ENCODE data around the gene XG.

The XG gene

GRCh38 chrX:2823795-2824386, 72.1 kb downstream of the XG start:
- no peak for DNase-seq

DNA sequence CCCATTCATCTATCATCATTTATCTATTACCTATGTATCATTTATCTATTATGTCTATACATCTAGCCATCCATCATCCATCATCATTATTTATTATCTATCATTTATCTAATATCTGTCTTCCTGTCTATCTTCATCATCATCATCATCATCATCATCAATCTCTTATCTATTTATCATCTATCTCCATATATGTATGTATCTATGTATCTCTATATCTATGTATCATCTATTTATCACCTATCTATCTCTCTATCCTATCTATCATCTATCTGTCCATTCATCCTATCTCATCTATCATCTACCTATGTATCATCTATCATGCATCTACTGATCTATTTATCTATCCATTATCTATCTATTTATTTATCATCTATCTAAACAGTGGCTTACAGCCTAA, 73.0 kb downstream of the XG start:
- no peak for DNase-seq

DNA sequence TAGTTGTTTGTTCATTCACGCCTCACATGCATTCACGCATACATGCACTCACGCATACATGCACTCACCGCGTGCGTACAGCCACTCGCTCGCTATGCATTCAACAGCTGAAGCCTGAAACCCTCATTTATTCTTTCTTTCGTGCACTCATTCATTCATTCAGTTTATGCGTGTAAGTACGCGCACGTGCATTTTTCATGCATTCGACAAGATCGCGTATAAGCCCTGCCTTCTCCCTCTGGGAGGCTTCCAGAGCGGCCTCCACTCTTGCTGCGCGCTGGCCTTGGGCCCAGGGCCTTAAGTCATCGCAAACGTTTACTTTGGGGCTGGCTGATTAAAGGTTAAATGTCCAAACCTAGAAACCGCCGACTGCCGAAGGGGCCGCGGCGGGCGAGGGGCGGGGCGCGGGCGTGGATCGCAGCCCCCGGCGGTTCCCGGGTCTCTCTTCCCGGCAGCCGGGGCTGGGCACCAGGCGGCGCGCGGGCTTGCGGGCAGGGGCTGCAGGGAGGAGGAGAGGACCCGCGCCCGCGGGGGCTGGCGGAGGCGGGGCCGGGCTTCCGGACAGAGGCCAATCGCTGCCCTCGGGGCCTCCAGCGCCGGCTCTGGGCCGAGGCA, 76.6 kb downstream of the XG start, which contains the start of gene GYG2:
Gene GYG2, plus strand, starts transcription at position 587 of the 615 bp plus-strand sequence. CDS start 1,259 bp downstream, outside the sequence.
- no peak for DNase-seq

GRCh38 chrX:2828959-2829411, 77.1 kb downstream of the XG start:
- DNase-seq = no peak

GRCh38 chrX:2829469-2830246, 77.8 kb downstream of the XG start:
- DNase-seq = no peak

DNA sequence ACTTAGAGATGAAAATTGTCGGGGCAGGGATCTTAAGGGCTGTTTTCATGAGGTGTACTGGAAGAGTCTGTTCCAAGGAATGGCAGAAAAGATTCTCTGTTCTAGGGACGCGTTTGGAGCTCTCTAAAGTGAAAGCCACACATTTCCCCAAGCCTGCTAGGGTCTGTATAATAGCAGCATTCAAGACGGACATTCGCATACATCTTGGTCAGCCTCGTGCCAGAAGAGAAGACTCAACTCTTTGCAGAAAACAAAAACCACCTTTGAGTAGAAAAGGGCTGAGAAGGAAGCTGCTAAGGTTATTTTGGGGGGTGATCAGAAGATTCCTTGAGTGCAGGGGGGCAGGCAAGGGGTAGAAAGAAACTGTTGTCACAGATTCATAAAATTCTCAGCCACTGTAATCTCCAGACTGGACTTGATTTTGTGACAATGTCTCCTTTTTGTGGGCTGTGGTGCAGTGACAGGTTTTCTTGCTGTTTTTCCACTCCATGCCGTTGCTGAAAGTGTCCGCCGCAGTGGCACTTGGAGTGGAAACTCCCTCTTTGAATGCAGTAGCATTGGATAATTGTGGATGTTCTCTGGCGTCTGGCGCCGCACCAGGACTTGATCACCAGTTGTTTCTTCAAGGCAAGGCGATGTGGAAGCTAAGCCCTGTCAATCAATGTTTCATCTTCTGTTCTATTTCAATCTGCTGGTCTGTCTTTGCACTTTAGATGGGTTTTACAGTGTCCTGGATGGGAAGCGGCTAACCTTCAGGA, 79.8 kb downstream of the XG start:
- DNase-seq = no peak

DNA sequence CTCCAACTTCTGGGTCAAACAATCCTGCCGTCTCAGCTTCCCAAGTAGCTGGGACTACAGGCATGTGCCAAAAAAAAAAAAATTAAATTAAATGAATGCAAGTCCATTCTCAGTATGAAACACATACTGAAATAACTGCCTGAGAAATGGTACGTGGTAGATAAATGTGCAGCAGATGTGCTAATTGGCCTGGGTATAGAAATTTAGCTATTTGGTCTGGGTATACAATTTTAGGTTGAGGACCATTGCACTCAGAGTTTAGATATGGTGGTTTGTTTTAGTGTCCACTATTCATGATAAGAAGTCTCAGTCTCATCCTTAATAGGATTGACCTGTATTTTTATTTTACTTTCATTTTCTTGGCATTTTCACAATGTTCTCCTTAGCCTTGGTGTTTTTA, 86.1 kb downstream of the XG start:
- DNase-seq = no peak

DNA sequence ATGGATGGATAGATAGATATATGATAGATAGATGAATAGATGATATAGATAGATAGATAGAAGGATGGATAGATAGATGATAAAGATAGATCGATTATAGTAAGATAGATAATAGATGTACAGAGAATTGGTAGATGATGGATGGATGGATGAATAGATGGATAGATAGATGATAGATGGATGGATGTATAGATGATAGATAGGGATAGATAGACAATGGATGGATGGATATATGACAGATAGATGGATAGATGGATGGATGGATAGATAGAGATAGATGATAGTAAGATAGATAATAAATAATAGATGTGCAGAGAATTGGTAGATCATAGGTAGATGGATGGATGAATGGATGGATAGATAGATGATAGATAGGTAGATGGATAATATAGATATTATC, 89.1 kb downstream of the XG start:
- DNase-seq = no peak

DNA sequence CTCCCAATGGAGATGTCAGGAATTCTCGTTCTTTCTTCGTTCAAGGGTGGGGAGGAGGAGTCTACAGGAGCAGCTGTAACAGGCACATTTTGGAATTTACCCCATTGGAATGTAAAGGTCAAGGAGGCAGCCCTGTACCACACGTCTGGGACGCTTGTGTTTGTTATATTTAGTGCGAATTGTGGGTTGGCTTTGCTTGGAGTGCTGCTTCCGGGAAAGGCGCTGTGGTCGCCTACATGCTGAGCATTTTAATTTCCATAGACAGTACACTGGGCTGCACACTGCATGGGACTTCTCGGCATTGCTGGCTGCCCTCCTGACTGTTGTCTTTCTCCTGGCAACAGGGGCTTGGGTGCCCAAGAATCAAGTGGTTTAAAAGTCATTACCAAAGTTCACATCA, 89.7 kb downstream of the XG start:
- no peak for DNase-seq

GRCh38 chrX:2846992-2847391, 95.2 kb downstream of the XG start:
- no peak for DNase-seq

- no peak for DNase-seq
Observed at GRCh38 chrX:2848871-2849301, 97.0 kb downstream of the XG start.

- DNase-seq = no peak
Observed at GRCh38 chrX:2854918-2855317, 103.1 kb downstream of the XG start.

DNA sequence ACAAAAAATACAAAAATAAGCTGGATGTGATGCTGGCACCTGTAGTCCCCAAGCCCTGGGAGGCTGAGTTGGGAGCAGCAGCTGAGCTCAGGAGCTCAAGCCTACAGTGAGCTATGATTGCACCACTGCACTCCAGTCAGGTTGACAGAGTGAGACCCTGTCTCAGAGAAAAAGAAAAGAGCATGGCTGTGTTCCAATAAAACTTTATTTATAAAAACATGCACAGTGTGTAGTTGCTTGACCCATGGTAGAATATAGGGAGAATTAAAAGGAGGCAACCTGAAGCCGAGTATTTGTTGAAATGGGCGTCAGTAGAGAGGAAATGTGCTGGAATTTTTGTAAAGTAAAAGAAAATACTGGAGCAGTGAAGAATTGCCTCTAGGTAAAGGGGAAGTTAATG, 103.9 kb downstream of the XG start:
- DNase-seq = no peak

- DNase-seq = no peak
Observed at GRCh38 chrX:2857566-2857965, 105.7 kb downstream of the XG start.

DNA sequence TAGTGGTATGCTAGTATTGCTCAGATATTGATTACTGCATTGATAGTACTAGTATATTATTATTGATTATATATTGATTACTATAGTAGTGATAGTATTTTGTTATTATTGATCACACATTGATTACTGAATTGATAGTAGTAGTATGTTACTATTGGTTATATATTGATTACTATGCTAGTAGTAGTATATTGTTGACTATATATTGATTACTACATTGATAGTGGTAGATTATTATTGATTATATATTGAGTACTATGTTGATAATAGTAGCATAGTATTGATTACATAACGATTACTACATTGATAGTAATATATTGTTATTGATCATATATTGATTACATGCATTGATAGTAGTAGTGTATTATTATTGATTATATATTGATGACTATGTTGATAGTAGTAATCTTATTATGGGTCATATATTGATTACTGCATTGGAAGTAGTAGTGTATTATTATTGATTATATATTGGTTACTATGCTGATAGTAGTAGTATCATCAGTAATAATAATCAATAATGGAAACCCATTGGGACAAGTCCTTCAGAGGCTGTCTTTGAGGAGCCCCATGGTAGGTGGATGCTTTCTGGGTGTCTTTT, 107.5 kb downstream of the XG start:
- no peak for DNase-seq

DNA sequence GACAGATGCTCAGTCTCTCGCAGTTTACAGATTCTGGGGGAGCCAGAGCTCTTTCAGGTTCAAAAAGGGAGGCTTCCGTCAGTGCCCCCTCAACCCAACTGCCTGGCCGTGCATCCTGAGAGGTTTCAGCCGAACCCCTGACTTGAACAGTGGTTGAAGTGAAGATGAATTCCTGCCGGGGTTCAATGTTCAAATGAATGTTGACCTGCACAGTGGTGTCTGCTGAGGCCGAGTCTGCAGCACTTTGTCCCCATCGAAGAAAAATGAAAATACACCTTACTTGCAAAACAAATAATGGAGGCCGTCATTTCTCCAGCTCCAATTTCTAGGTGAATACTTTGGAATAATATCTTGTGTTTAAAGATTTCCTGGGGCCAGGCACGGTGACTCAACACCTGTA, 110.6 kb downstream of the XG start:
- DNase-seq = no peak

DNA sequence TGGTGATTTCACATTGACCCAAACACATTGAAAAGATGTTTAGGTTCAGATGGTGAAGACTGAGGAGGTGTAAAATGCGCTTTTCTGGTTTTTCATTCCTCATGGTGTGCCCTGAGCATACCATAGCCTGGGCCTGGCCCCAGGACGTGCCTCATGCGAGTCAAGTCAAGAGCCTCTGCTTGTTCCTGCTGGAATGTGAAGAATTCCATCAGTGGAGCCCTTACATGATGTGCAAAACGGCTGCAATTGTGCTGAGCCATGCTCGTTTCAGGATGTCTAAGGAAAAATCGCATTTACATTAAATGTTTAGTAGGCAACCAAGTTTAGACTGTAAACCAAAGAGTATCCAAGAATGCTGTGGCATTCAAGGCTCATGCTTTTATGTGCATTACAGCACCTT, 111.8 kb downstream of the XG start:
- DNase-seq = no peak

Data from CD4-positive, alpha-beta T cell treated with Interleukin-1 beta for 1 hour (primary cell).